Measurements from ENCODE around the gene OR1S2. TPM values are rescaled to one million over a fixed set of nuclear protein-coding genes. Genes with fewer than 3 reads are reported as not detected.

OR1S2 gene
- total and polyA plus RNA-seq, 2 experiments from 2014 or later, result not detected

DNA sequence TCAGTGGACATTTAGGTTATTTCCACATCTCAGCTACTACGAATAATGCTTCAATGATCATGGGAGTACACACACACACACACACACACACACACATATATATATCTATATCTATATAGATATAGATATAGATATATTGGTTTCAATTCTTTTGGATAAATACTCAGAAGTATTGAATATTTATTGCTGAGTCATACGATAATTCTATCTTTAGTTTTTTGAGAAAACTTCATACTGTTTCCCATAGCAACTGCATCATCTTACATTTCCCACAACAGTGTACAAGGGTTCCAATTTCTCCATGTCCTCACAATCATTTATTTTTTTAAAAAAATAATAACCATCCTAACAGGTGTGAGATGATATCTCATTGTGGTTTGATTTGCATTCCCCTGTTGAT, 8.0 kb downstream of the OR1S2 start:
- WGBS (ENCODE audit: low lambda C conversion rate, missing lambda C conversion rate), result 82% methylated on average over 2 of the region's 2 CpGs
- TF ChIP-seq, protein P1, sequence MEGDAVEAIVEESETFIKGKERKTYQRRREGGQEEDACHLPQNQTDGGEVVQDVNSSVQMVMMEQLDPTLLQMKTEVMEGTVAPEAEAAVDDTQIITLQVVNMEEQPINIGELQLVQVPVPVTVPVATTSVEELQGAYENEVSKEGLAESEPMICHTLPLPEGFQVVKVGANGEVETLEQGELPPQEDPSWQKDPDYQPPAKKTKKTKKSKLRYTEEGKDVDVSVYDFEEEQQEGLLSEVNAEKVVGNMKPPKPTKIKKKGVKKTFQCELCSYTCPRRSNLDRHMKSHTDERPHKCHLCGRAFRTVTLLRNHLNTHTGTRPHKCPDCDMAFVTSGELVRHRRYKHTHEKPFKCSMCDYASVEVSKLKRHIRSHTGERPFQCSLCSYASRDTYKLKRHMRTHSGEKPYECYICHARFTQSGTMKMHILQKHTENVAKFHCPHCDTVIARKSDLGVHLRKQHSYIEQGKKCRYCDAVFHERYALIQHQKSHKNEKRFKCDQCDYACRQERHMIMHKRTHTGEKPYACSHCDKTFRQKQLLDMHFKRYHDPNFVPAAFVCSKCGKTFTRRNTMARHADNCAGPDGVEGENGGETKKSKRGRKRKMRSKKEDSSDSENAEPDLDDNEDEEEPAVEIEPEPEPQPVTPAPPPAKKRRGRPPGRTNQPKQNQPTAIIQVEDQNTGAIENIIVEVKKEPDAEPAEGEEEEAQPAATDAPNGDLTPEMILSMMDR (IDR thresholded peaks at IDR 0.05; ENCODE audit: poor library complexity), result no peak
- no peak for TF ChIP-seq EZH2phosphoT487 (IDR thresholded peaks at IDR 0.05; ENCODE audit: low read depth, severe bottlenecking, unreplicated experiment)
- TF ChIP-seq EZH2 (IDR thresholded peaks at IDR 0.05; ENCODE audit: borderline replicate concordance), result no peak

DNA sequence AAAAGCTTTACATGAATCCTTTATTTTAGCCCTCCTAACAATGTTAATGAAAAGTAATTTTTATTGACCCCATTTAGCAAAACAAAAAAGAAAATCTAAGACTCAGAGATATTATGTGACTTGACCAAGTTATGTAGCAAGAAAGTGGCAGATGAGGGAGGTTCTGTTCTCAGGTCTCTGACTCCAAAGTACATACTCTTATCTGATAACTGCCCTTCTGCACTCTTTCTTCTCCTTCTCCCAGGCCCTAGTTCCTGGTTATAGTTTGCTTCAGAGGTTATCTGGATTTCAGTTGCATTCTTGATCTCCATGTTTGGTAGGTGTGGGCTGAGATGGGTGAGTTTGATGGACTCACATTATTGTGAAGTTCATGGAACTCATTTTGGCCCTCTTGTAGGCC, 10.6 kb downstream of the OR1S2 start:
- DNase-seq (ENCODE audit: low spot score), result peak; percentile 15
- Histone ChIP-seq H3K27me3 (no peaks in the 10 kb centered on the region), H3K79me2 (no peaks in the 10 kb centered on the region), H3K4me2 (peak overlapping the region; percentile 18), H3K4me3 (no peak overlapping the region), H3K27ac (peak overlapping the region; percentile 78), H2AFZ (no peak overlapping the region), H4K20me1 (ENCODE audit: insufficient read depth, poor library complexity, severe bottlenecking) (no peaks in the 10 kb centered on the region), H3K36me3 (replicated peaks; ENCODE audit: insufficient read depth, low read depth) (no peaks in the 10 kb centered on the region), H3K4me1 (ENCODE audit: insufficient read depth) (peaks cover 16% of the 10 kb centered on the region), H3K9me2 (replicated peaks; ENCODE audit: insufficient read depth) (no peaks in the 10 kb centered on the region), H3K9me3 (ENCODE audit: low read depth) (peaks cover 5% of the 10 kb centered on the region)
- no peak for TF ChIP-seq EZH2 (IDR thresholded peaks at IDR 0.05; ENCODE audit: borderline replicate concordance)

More for the DNA sequence above, 8.0 kb downstream of the OR1S2 start:
- no peaks in the 10 kb centered on the region for H3K36me3 ChIP-seq (replicated peaks; ENCODE audit: insufficient read depth, low read depth)
- H3K27me3 ChIP-seq, result no peaks in the 10 kb centered on the region
- H3K27ac ChIP-seq, result no peak overlapping the region
- H4K20me1 ChIP-seq (ENCODE audit: insufficient read depth, poor library complexity, severe bottlenecking), result no peaks in the 10 kb centered on the region
- no peaks in the 10 kb centered on the region for H3K9me2 ChIP-seq (replicated peaks; ENCODE audit: insufficient read depth)
- no peak overlapping the region for H3K4me3 ChIP-seq
- no peak for DNase-seq (ENCODE audit: low spot score)
- peaks cover 16% of the 10 kb centered on the region for H3K4me1 ChIP-seq (ENCODE audit: insufficient read depth)
- peaks cover 5% of the 10 kb centered on the region for H3K9me3 ChIP-seq (ENCODE audit: low read depth)
- no peaks in the 10 kb centered on the region for H3K79me2 ChIP-seq
- no peak overlapping the region for H3K4me2 ChIP-seq
- H2AFZ ChIP-seq, result no peak overlapping the region

DNA sequence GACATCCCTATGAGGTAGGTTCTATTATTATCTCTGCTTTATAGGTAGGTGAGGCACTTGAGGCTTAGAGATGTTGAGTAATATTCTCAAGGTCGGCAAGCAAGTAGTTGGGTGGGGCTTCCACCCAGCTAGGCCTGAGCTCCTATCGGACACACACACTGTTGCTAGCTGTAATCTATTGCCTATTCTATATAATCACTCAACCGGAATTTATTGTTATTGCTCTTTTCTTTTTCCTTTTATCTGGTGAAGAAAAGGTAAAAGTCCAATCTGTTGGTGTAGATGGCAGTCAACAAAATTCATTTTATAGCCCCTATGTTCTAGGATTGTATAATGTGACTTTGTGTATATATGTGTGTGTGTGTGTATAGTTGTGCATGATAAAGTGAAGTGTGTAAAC, 11.7 kb downstream of the OR1S2 start:
- DNase-seq (ENCODE audit: low spot score), result peak; percentile 58
- no peak overlapping the region for H2AFZ ChIP-seq
- peak overlapping the region; percentile 18 for H3K4me2 ChIP-seq

GRCh38 chr11:58188770-58189169, 15.2 kb downstream of the OR1S2 start, which contains the start of gene OR9Q2:
OR9Q2 (plus strand) TSS chr11:58189070; CDS start chr11:58190491, 1,421 bp downstream.
- 92% methylated on average over 2 of the region's 2 CpGs for WGBS (ENCODE audit: low lambda C conversion rate, missing lambda C conversion rate)
- H4K20me1 ChIP-seq (ENCODE audit: insufficient read depth, poor library complexity, severe bottlenecking), result no peaks in the 10 kb centered on the region
- no peaks in the 10 kb centered on the region for H3K79me2 ChIP-seq
- no peak within 1 kb of the TSS for H3K4me2 ChIP-seq
- H3K27ac ChIP-seq, result no peak within 1 kb of the TSS
- DNase-seq (ENCODE audit: low spot score), result no peak
- no peak within 1 kb of the TSS for H2AFZ ChIP-seq
- H3K4me3 ChIP-seq, result no peak within 1 kb of the TSS
- H3K36me3 ChIP-seq (replicated peaks; ENCODE audit: insufficient read depth, low read depth), result no peaks in the 10 kb centered on the region
- no peaks in the 10 kb centered on the region for H3K27me3 ChIP-seq
- no peaks in the 10 kb centered on the region for H3K9me3 ChIP-seq (ENCODE audit: low read depth)
- H3K9me2 ChIP-seq (replicated peaks; ENCODE audit: insufficient read depth), result no peaks in the 10 kb centered on the region
- H3K4me1 ChIP-seq (ENCODE audit: insufficient read depth), result peaks cover 11% of the 10 kb centered on the region
- TF ChIP-seq EZH2 (IDR thresholded peaks at IDR 0.05; ENCODE audit: borderline replicate concordance) (no peak), EZH2phosphoT487 (IDR thresholded peaks at IDR 0.05; ENCODE audit: low read depth, severe bottlenecking, unreplicated experiment) (no peak)
- TF ChIP-seq, protein P1 (IDR thresholded peaks at IDR 0.05; ENCODE audit: poor library complexity), result no peak

More for the DNA sequence above, 11.7 kb downstream of the OR1S2 start:
- H3K9me2 ChIP-seq (replicated peaks; ENCODE audit: insufficient read depth), result no peaks in the 10 kb centered on the region
- no peaks in the 10 kb centered on the region for H3K79me2 ChIP-seq
- WGBS (ENCODE audit: low lambda C conversion rate, missing lambda C conversion rate), result 61% methylated on average over 3 of the region's 3 CpGs
- peaks cover 16% of the 10 kb centered on the region for H3K4me1 ChIP-seq (ENCODE audit: insufficient read depth)
- H3K9me3 ChIP-seq (ENCODE audit: low read depth), result no peaks in the 10 kb centered on the region
- TF ChIP-seq, protein P1 (IDR thresholded peaks at IDR 0.05; ENCODE audit: poor library complexity), result no peak
- no peak for TF ChIP-seq EZH2phosphoT487 (IDR thresholded peaks at IDR 0.05; ENCODE audit: low read depth, severe bottlenecking, unreplicated experiment)
- TF ChIP-seq EZH2 (IDR thresholded peaks at IDR 0.05; ENCODE audit: borderline replicate concordance), result no peak
- H3K27me3 ChIP-seq, result no peaks in the 10 kb centered on the region
- H3K36me3 ChIP-seq (replicated peaks; ENCODE audit: insufficient read depth, low read depth), result no peaks in the 10 kb centered on the region
- no peaks in the 10 kb centered on the region for H4K20me1 ChIP-seq (ENCODE audit: insufficient read depth, poor library complexity, severe bottlenecking)
- H3K4me3 ChIP-seq, result no peak overlapping the region
- H3K27ac ChIP-seq, result peak overlapping the region; percentile 78
